Activated CD8-positive, alpha-beta T cell treated with anti-CD3 and anti-CD28 coated beads, Interleukin-2, amount 10 ng/mL, durations not matched to agents 7 days and 5 days (primary cell): ENCODE data around the gene ARMH1. TPM values are rescaled to one million over a fixed set of nuclear protein-coding genes. Genes with fewer than 3 reads are reported as not detected.
A peak's percentile ranks its signal among the peaks of the same experiment; 100 is the strongest.
"Not testable (repeated sequence)": the region's sequence is repeated elsewhere in the genome, so short reads cannot be mapped to it uniquely, and the experiment has no call there.

Experiments used
- ATAC-seq: fragments of 150-1000 bp; cut with Tn5 transposase; one replicate; pipeline ENCODE4 v1.10.0; 2021; ENCODE audit warnings: moderate library complexity
- CTCF ChIA-PET: fragments of 350-600 bp; sonication (Branson Sonifier 250); formaldehyde crosslinking; loops from one replicate; lab custom pipeline; 2021; ENCODE audit warnings: antibody characterized with exemption; lab: Charles Lee
- POLR2A ChIA-PET: fragments of 350-600 bp; sonication (Branson Sonifier 250); formaldehyde crosslinking; loops from one replicate; lab custom pipeline; 2021; ENCODE audit warnings: antibody characterized with exemption; lab: Charles Lee
- DNase-seq: peaks from one replicate; pipeline ENCODE4 v3.0.0-alpha.2; 2020
- H3K27ac Mint-ChIP-seq: one replicate; pipeline ENCODE4 v1.8.0; 2021; ENCODE audit warnings: mild to moderate bottlenecking, mixed read lengths
- H3K27me3 Mint-ChIP-seq: one replicate; pipeline ENCODE4 v1.8.0; 2021; ENCODE audit warnings: low read depth, mixed read lengths
- H3K36me3 Mint-ChIP-seq: one replicate; pipeline ENCODE4 v1.8.0; 2021; ENCODE audit warnings: low read depth, mixed read lengths
- H3K4me1 Mint-ChIP-seq: one replicate; pipeline ENCODE4 v1.8.0; 2021; ENCODE audit warnings: low read depth, mixed read lengths
- H3K4me3 Mint-ChIP-seq: one replicate; pipeline ENCODE4 v1.8.0; 2021; ENCODE audit warnings: mild to moderate bottlenecking, mixed read lengths
- H3K9me3 Mint-ChIP-seq: one replicate; pipeline ENCODE4 v1.8.0; 2022; ENCODE audit warnings: mixed read lengths; ENCODE audit not compliant: insufficient read depth
- total RNA-seq, 2 experiments: library from RNA; stranded (reverse); gene quantifications; one replicate each; pipeline ENCODE4 v1.2.3, GENCODE V29; 2021

ARMH1 gene
- total RNA-seq, 2 experiments from 2014 or later, result 80.0 to 88.4 TPM

GRCh38 chr1:44738953-44739306, 64.4 kb downstream of the ARMH1 start:
- Mint-ChIP-seq H3K27ac (peak overlapping the region; percentile 97), H3K36me3 (peaks cover 34% of the 10 kb centered on the region), H3K4me3 (peak overlapping the region; percentile 99), H3K4me1 (peaks cover 35% of the 10 kb centered on the region)
- not testable (repeated sequence) for H3K27me3 Mint-ChIP-seq, DNase-seq, ATAC-seq, H3K9me3 Mint-ChIP-seq
- CTCF ChIA-PET, result interaction anchor here (1.9 to 7.9 kb wide), 2 partner anchors 9 to 36 kb away, joined by 5 to 61 read pairs; partner anchors contain the start of genes RNU5D-1 and RPS8
- POLR2A ChIA-PET, result interaction anchor here (6.9 to 7.3 kb wide), 2 partner anchors 9 to 17 kb away, joined by 64 to 102 read pairs; partner anchors contain the start of gene RNU5D-1

GRCh38 chr1:44739307-44740178, 65.0 kb downstream of the ARMH1 start, which contains the start of gene KIF2C:
KIF2C (plus strand) TSS chr1:44739837; CDS start chr1:44739933, 96 bp downstream.
- Mint-ChIP-seq H3K9me3 (no peaks in the 10 kb centered on the region), H3K4me1 (peaks cover 39% of the 10 kb centered on the region), H3K27ac (peak within 1 kb of the TSS; percentile 97), H3K4me3 (peak within 1 kb of the TSS; percentile 99), H3K36me3 (peaks cover 40% of the 10 kb centered on the region), H3K27me3 (no peaks in the 10 kb centered on the region)
- POLR2A ChIA-PET, result interaction anchor here (0.8 to 7.3 kb wide), 5 partner anchors 9 to 70 kb away, joined by 3 to 102 read pairs (median 18); partner anchors contain the start of genes RNU5D-1 and RPS8
- peak; percentile 99 for ATAC-seq
- CTCF ChIA-PET, result interaction anchor here (1.9 to 7.9 kb wide), 2 partner anchors 9 to 36 kb away, joined by 5 to 61 read pairs; partner anchors contain the start of genes RNU5D-1 and RPS8
- peak; percentile 98 for DNase-seq

GRCh38 chr1:44740179-44740617, 65.7 kb downstream of the ARMH1 start:
- Mint-ChIP-seq H3K27ac (peak overlapping the region; percentile 97), H3K27me3 (no peaks in the 10 kb centered on the region), H3K36me3 (peaks cover 44% of the 10 kb centered on the region), H3K9me3 (no peaks in the 10 kb centered on the region), H3K4me3 (peak overlapping the region; percentile 99), H3K4me1 (peaks cover 42% of the 10 kb centered on the region)
- DNase-seq, result no peak
- CTCF ChIA-PET, result interaction anchor here (1.0 to 7.9 kb wide), 3 partner anchors 10 to 35 kb away, joined by 3 to 61 read pairs (median 5); partner anchors contain the start of genes RNU5D-1 and RPS8
- ATAC-seq, result peak; percentile 7
- POLR2A ChIA-PET, result interaction anchor here (0.6 to 7.3 kb wide), 8 partner anchors 10 to 152 kb away, joined by 3 to 102 read pairs (median 6); partner anchors contain the start of genes RNU5D-1 and RPS8

GRCh38 chr1:44743211-44743610, 68.7 kb downstream of the ARMH1 start:
- POLR2A ChIA-PET, result interaction anchor here (0.6 to 7.3 kb wide), 8 partner anchors 10 to 76 kb away, joined by 3 to 102 read pairs (median 7); partner anchors contain the start of genes RNU5D-1 and RPS8
- peaks cover 59% of the 10 kb centered on the region for H3K4me1 Mint-ChIP-seq
- CTCF ChIA-PET, result interaction anchor here (1.0 to 7.9 kb wide), 2 partner anchors 13 to 204 kb away, joined by 4 to 61 read pairs; partner anchors contain the start of gene RNU5D-1
- H3K27ac Mint-ChIP-seq, result peak overlapping the region; percentile 69
- H3K27me3 Mint-ChIP-seq, result no peaks in the 10 kb centered on the region
- peaks cover 65% of the 10 kb centered on the region for H3K36me3 Mint-ChIP-seq
- no peaks in the 10 kb centered on the region for H3K9me3 Mint-ChIP-seq
- DNase-seq (no peak), ATAC-seq (no peak)
- peak overlapping the region; percentile 56 for H3K4me3 Mint-ChIP-seq

- CTCF ChIA-PET, result interaction anchor here (0.7 to 1.6 kb wide), 4 partner anchors 17 to 88 kb away, joined by 3 to 4 read pairs (median 4); partner anchors contain the start of gene RNU5D-1
- no peak overlapping the region for H3K4me3 Mint-ChIP-seq
- H3K4me1 Mint-ChIP-seq, result peaks cover 32% of the 10 kb centered on the region
- H3K27me3 Mint-ChIP-seq, result no peaks in the 10 kb centered on the region
- ATAC-seq (no peak), DNase-seq (no peak)
- H3K27ac Mint-ChIP-seq, result no peak overlapping the region
- POLR2A ChIA-PET, result interaction anchor here (1.6 to 3.2 kb wide), 3 partner anchors 17 to 27 kb away, joined by 3 to 21 read pairs (median 11); partner anchors contain the start of gene RNU5D-1
- peaks cover 66% of the 10 kb centered on the region for H3K36me3 Mint-ChIP-seq
- no peaks in the 10 kb centered on the region for H3K9me3 Mint-ChIP-seq
Measured at GRCh38 chr1:44747878-44748277, 73.4 kb downstream of the ARMH1 start.

- ChIA-PET CTCF (no interaction called here), POLR2A (no interaction called here)
- ATAC-seq, result no peak
- Mint-ChIP-seq H3K4me3 (no peak overlapping the region), H3K27me3 (no peaks in the 10 kb centered on the region), H3K36me3 (peaks cover 83% of the 10 kb centered on the region), H3K27ac (peak overlapping the region; percentile 63), H3K4me1 (peaks cover 20% of the 10 kb centered on the region), H3K9me3 (no peaks in the 10 kb centered on the region)
- no peak for DNase-seq
Measured at GRCh38 chr1:44757420-44757819, 82.9 kb downstream of the ARMH1 start.

GRCh38 chr1:44759077-44759476, 84.6 kb downstream of the ARMH1 start:
- Mint-ChIP-seq H3K27me3 (no peaks in the 10 kb centered on the region), H3K4me1 (peaks cover 20% of the 10 kb centered on the region), H3K36me3 (peaks cover 83% of the 10 kb centered on the region), H3K27ac (no peak overlapping the region), H3K9me3 (no peaks in the 10 kb centered on the region), H3K4me3 (no peak overlapping the region)
- ChIA-PET CTCF (no interaction called here), POLR2A (interaction anchor here (1.2 to 3.8 kb wide), 4 partner anchors 8 to 28 kb away, joined by 4 to 11 read pairs (median 8); partner anchors contain the start of gene RNU5D-1)
- DNase-seq (no peak), ATAC-seq (no peak)

- H3K27ac Mint-ChIP-seq, result no peak overlapping the region
- ATAC-seq, result no peak
- H3K9me3 Mint-ChIP-seq, result no peaks in the 10 kb centered on the region
- no peak for DNase-seq
- ChIA-PET CTCF (interaction anchor here (2.0 kb wide), 1 partner anchor 30 kb away, joined by 5 read pairs; the partner anchor contains the start of gene RNU5D-1), POLR2A (interaction anchor here (0.7 to 3.8 kb wide), 4 partner anchors 14 to 30 kb away, joined by 3 to 19 read pairs (median 15); partner anchors contain the start of genes RNU5D-1 and RPS8)
- no peak overlapping the region for H3K4me3 Mint-ChIP-seq
- peaks cover 15% of the 10 kb centered on the region for H3K4me1 Mint-ChIP-seq
- no peaks in the 10 kb centered on the region for H3K27me3 Mint-ChIP-seq
- H3K36me3 Mint-ChIP-seq, result peaks cover 74% of the 10 kb centered on the region
Measured at GRCh38 chr1:44760876-44761275, 86.4 kb downstream of the ARMH1 start.

GRCh38 chr1:44766421-44766820, 91.9 kb downstream of the ARMH1 start:
- DNase-seq, H3K27ac Mint-ChIP-seq, H3K27me3 Mint-ChIP-seq, H3K4me3 Mint-ChIP-seq, H3K4me1 Mint-ChIP-seq, H3K9me3 Mint-ChIP-seq, ATAC-seq: not testable (repeated sequence)
- H3K36me3 Mint-ChIP-seq, result peaks cover 52% of the 10 kb centered on the region
- ChIA-PET CTCF (interaction anchor here (1.3 kb wide), 1 partner anchor 34 kb away, joined by 3 read pairs; the partner anchor contains the start of gene PLK3), POLR2A (interaction anchor here (0.7 to 3.6 kb wide), 6 partner anchors 8 to 45 kb away, joined by 4 to 29 read pairs (median 6); partner anchors contain the start of genes RNU5D-1 and RPS8)
